Ascending aorta (tissue), 2 donors: ENCODE measurements around the gene COMMD4. TPM values are rescaled to one million over a fixed set of nuclear protein-coding genes. Genes with fewer than 3 reads are reported as not detected.
"Not testable (repeated sequence)": the region's sequence is repeated elsewhere in the genome, so short reads cannot be mapped to it uniquely, and the experiment has no call there.

Experiments
- DNase-seq, 2 donors: peaks; one replicate each; pipeline ENCODE4 v3.0.0-alpha.2; 2019; ENCODE audit warnings: low spot score in 2 of 2
- H3K27ac ChIP-seq, 2 donors: fragments of 200-600 bp; sonication (generic); one replicate each; pipeline ENCODE4 v1.5.1; 2016 to 2017; ENCODE audit warnings: mild to moderate bottlenecking in 1 of 2
- H3K27me3 ChIP-seq: fragments of 200-600 bp; sonication (generic); one replicate; pipeline ENCODE4 v1.5.1; 2017
- H3K36me3 ChIP-seq, 2 donors: fragments of 200-600 bp; sonication (generic); one replicate each; pipeline ENCODE4 v1.5.1; 2016
- H3K4me1 ChIP-seq, 2 donors: fragments of 200-600 bp; sonication (generic); one replicate each; pipeline ENCODE4 v1.5.1; 2016 to 2017; ENCODE audit warnings: mild to moderate bottlenecking in 1 of 2
- H3K4me3 ChIP-seq, 2 donors: fragments of 200-600 bp; sonication (generic); one replicate each; pipeline ENCODE4 v1.5.1; 2016 to 2017; ENCODE audit warnings: mild to moderate bottlenecking in 1 of 2
- H3K9me3 ChIP-seq, 2 donors: fragments of 200-600 bp; sonication (generic); one replicate each; pipeline ENCODE4 v1.5.1; 2016
- intact Hi-C: fragments of 100-400 bp; cut with DNase I; formaldehyde crosslinking; loops from one replicate; pipeline ENCODE4 v1.15.1; 2023
- total RNA-seq: library from RNA; depleted of rRNA; stranded (reverse); fragments of >200 nt; gene quantifications from one replicate; pipeline ENCODE4 v1.1.0, GENCODE V29; 2016
- TF ChIP-seq, protein P1 (sequence below), 3 experiments: fragments of 200-600 bp in 2 of 3; fragments of 450-650 bp in 1 of 3; sonication (generic) in 2 of 3; IDR thresholded peaks; one replicate each; pipeline ENCODE4 v1.5.1; 2016 to 2019; ENCODE audit warnings: antibody characterized with exemption in 3 of 3, mild to moderate bottlenecking in 1 of 3, moderate library complexity in 1 of 3

The COMMD4 gene
- total RNA-seq, 1 donor from 2014 or later: 54.8 TPM

DNA sequence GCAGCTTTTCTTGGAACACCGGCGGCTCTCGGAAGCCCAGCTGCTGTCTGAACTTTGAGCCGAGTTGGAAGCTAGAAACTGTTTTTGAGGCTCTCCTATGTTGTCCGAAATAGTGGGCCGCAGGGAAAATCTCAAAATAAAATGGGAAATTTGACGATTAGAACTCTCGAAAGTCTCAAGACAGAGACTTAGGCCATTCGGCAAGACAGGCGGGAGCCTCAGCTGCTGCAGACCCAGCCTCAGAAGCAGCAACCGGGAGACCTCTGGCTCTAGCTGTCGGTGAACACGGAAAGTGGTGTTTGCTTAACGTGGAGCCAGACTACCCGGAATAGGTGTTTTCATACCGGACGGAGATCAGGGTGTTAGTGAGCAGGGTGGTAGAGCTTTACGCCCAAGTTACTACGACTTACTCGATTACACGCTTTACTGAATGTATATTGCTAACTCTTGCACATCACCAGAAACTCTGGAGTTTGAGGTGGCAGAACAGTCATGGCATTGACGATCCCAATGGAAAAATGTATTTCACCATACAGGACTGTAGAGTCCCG, 32.9 kb downstream of the COMMD4 start:
- Histone ChIP-seq H3K36me3 (peaks cover 41 to 66% of the 10 kb centered on the region in 2 donors), H3K27me3 (no peaks in the 10 kb centered on the region), H3K27ac (peak overlapping the region; percentile 99), H3K9me3 (no peaks in the 10 kb centered on the region), H3K4me1 (peaks cover 5 to 8% of the 10 kb centered on the region in 2 donors), H3K4me3 (peak overlapping the region; percentile 94 to 98)
- no peak for DNase-seq
- intact Hi-C loops: loop anchor here (1.0 to 10.0 kb wide), 5 partner anchors 20 to 434 kb away; partner anchors contain the start of genes PPCDC and SNUPN
- TF ChIP-seq, protein P1, sequence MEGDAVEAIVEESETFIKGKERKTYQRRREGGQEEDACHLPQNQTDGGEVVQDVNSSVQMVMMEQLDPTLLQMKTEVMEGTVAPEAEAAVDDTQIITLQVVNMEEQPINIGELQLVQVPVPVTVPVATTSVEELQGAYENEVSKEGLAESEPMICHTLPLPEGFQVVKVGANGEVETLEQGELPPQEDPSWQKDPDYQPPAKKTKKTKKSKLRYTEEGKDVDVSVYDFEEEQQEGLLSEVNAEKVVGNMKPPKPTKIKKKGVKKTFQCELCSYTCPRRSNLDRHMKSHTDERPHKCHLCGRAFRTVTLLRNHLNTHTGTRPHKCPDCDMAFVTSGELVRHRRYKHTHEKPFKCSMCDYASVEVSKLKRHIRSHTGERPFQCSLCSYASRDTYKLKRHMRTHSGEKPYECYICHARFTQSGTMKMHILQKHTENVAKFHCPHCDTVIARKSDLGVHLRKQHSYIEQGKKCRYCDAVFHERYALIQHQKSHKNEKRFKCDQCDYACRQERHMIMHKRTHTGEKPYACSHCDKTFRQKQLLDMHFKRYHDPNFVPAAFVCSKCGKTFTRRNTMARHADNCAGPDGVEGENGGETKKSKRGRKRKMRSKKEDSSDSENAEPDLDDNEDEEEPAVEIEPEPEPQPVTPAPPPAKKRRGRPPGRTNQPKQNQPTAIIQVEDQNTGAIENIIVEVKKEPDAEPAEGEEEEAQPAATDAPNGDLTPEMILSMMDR (IDR thresholded peaks at IDR 0.05): no peak

DNA sequence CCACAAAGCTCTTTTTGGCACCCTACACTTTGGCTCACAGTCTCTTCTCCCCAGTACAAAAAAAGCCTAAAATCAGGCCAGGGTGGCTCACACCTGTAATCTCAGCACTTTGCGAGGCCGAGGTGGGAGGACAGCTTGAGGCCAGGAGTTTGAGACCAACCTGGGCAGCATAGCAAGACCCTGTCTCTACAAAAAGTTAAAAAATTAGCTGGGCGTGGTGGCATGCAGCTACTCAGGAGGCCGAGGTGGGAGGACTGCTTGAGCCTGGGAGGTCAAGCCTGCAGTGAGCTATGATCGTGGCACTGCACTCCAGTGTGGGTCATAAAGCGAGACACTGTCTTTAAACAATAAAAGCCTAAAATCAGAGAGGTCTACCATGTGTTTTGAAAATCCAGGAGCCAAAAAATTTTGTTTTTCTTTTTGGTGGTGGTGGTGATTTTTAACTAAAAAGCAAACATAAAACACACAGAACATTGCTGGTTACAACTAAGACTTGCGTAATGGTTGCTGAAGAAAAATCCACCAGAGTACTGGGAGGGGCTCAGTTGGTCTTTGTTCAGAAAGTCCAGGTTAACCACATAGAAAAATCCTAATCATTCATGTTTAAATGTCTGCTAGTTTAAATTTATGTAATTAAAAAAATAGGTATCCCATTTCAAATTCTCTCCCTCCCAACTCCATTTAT, 34.2 kb downstream of the COMMD4 start:
- Histone ChIP-seq H3K4me1 (peaks cover 5 to 8% of the 10 kb centered on the region in 2 donors), H3K36me3 (peaks cover 40 to 66% of the 10 kb centered on the region in 2 donors), H3K27ac (no peak overlapping the region), H3K9me3 (no peaks in the 10 kb centered on the region), H3K27me3 (no peaks in the 10 kb centered on the region), H3K4me3 (no peak overlapping the region)
- TF ChIP-seq, protein P1 (IDR thresholded peaks at IDR 0.05): no peak
- intact Hi-C loops: loop anchor here (5.0 to 10.0 kb wide), 3 partner anchors 257 to 432 kb away; partner anchors contain the start of genes PPCDC and SNUPN
- no peak for DNase-seq

DNA sequence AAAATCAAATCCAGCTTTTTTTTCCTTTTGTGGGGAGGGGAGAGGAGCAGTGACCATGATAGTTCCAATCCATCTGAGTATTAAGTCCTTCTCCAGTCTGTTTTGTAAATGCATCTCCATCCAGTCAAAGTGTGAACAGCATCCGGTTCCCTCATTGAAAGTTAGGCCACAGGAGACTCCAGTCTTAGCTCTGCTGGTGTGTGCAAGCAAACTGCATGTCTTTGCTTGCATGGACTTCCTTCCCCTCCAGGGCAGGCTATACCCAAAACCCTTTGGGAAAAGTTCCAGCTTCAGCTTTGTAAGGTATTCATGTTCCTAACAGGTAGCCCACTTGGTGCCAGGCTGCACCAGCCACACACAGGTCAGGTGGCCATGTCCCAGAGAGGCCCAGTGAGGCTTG, 35.6 kb downstream of the COMMD4 start:
- Histone ChIP-seq H3K27ac (no peak overlapping the region), H3K4me3 (no peak overlapping the region), H3K36me3 (peaks cover 39 to 63% of the 10 kb centered on the region in 2 donors), H3K4me1 (peaks cover 5 to 8% of the 10 kb centered on the region in 2 donors), H3K27me3 (no peaks in the 10 kb centered on the region), H3K9me3 (no peaks in the 10 kb centered on the region)
- intact Hi-C loops: no loop called here
- DNase-seq: no peak
- TF ChIP-seq, protein P1 (IDR thresholded peaks at IDR 0.05): no peak

DNA sequence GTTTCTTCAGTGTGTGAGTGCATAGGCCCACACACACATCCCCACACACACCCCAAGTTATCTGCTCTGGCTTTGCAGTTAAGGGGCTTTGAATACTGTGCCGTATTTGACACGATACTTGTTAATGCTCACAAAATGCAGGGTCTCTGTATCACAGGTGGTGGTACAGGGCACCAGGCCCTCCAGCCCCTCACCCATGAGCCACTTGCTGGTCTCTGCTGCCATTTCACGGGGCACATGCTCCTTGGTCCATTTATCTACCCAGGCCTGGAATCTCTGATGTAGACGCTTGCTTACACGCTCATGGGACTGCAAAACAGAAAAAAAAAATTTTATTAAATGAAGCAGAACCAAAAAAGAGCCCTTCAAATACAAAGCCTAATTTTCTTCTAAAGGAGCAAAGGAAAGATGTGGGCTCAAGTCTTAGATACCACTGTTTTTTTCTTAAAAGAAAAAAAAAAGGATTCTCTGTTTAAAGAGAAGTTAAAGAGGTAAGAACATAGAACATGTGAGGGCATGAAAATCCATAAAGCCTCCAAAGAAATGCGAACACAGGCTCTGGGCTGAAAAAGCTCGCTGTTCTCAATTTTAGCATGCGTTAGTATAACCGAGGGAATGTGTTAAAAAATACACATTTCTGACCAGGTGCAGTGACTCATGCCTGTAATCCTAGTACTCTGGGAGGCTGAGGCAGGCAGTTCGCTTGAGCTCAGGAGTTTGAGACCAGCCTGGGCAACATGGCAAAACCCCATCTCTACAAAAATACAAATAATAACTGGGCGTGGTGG, 36.2 kb downstream of the COMMD4 start:
- TF ChIP-seq, protein P1 (IDR thresholded peaks at IDR 0.05): no peak
- Histone ChIP-seq H3K36me3 (peaks cover 40 to 62% of the 10 kb centered on the region in 2 donors), H3K4me3 (no peak overlapping the region), H3K27me3 (no peaks in the 10 kb centered on the region), H3K27ac (no peak overlapping the region), H3K9me3 (no peaks in the 10 kb centered on the region), H3K4me1 (peaks cover 5 to 8% of the 10 kb centered on the region in 2 donors)
- intact Hi-C loops: no loop called here
- no peak for DNase-seq

DNA sequence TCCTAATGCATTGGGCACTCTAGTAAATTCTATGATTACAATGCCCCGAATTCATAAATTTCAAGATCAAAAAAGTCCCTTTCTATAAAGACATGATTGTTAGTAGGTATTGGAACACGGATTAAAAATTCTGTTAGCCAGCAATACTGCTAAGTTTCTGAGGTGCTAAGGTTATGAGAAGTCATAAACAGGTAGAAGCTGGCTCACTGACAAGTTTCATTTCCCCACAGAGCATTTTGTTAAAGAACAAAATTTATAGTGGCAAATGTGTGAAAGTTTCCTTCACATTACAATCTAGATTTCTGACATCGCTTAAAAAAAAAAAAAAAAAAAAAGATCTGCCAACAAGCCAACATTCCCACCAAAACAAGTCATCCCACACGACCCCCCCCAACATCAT, 44.9 kb downstream of the COMMD4 start:
- TF ChIP-seq, protein P1 (IDR thresholded peaks at IDR 0.05): no peak
- Histone ChIP-seq H3K4me1 (no peaks in the 10 kb centered on the region), H3K36me3 (peaks cover 61 to 81% of the 10 kb centered on the region in 2 donors), H3K27ac (no peak overlapping the region), H3K9me3 (no peaks in the 10 kb centered on the region), H3K27me3 (no peaks in the 10 kb centered on the region), H3K4me3 (no peak overlapping the region)
- intact Hi-C loops: no loop called here
- DNase-seq: no peak

DNA sequence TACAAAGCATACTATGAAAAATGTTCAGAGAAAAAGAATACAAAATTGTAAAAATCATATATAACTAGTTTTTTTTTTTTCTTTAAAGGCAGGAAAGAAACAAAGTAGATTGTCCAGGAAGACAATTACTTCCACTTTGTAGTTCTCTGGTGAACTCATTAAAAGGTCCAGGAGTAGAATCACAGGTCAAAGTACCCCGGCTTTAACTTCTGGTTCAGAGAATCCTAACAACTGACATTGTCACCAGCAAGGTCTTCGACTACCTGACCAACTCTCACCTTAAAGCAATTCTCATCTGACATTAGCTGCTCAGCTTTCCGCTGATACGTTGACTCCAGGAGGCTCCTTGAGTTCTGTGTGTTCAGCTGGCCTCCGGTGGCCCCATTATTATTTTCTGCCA, 48.1 kb downstream of the COMMD4 start:
- H3K4me1 ChIP-seq, H3K27ac ChIP-seq, H3K9me3 ChIP-seq, DNase-seq, H3K27me3 ChIP-seq, H3K4me3 ChIP-seq, intact Hi-C loops: not testable (repeated sequence)
- peaks cover 75 to 91% of the 10 kb centered on the region in 2 donors for H3K36me3 ChIP-seq
